GM12878 (cell line): ENCODE results near the gene FBXL5. TPM values are rescaled to one million over a fixed set of nuclear protein-coding genes. Genes with fewer than 3 reads are reported as not detected.

ENCODE experiments used
- ATAC-seq: fragments of 200-7000 bp; cut with Tn5 transposase; 3 replicates; pipeline ENCODE4 v1.9.1; 2020; ENCODE audit warnings: mild to moderate bottlenecking, moderate library complexity
- BruUV-seq: library from RNA; stranded (reverse); fragments of 400-500 nt; replicated peaks from 2 replicates; lab custom pipeline; 2021; lab: Mats Ljungman, UMichigan
- CTCF ChIA-PET: fragments of 300-600 bp; sonication (Branson Sonifier 250); formaldehyde crosslinking; extraction: SDS; loops from one replicate; lab custom pipeline; 2021; ENCODE audit warnings: inconsistent platforms; lab: Yijun Ruan, JAX
- POLR2A ChIA-PET: fragments of 350-600 bp; formaldehyde crosslinking; extraction: SDS; loops from one replicate; lab custom pipeline; 2021; ENCODE audit warnings: inconsistent platforms; lab: Charles Lee
- RAD21 ChIA-PET: fragments of 300-600 bp; sonication (Branson Sonifier 250); formaldehyde crosslinking; loops from one replicate; lab custom pipeline; 2023; ENCODE audit warnings: antibody characterized with exemption; ENCODE audit not compliant: unreplicated experiment; lab: Charles Lee
- SMC1A ChIA-PET: fragments of 300-600 bp; sonication (Branson Sonifier 250); formaldehyde crosslinking; loops from one replicate; lab custom pipeline; 2023; ENCODE audit not compliant: unreplicated experiment, uncharacterized antibody; lab: Charles Lee
- DNase-seq: peaks from one replicate; pipeline ENCODE4 v3.0.0-alpha.2; 2011; ENCODE audit warnings: low read depth, low spot score
- FAIRE-seq: peaks from 3 replicates; lab custom pipeline; 2011; peaks lifted over from hg19 to GRCh38; lab: Jason Lieb, UNC
- H2AFZ ChIP-seq: 2 replicates; pipeline ENCODE4 v1.6.0; 2011; ENCODE audit warnings: low read depth, low read length, control low read depth; ENCODE audit not compliant: control insufficient read depth
- H3K27ac ChIP-seq: 2 replicates; pipeline ENCODE4 v1.5.1; 2011; ENCODE audit warnings: control low read depth; ENCODE audit not compliant: control insufficient read depth, insufficient read depth
- H3K27me3 ChIP-seq, 2 experiments: replicated peaks in 1 of 2; 2 replicates each; pipeline versions ENCODE4 v1.6.0 to v1.6.1; 2011; ENCODE audit warnings: low read length in 1 of 2; ENCODE audit not compliant: control insufficient read depth in 2 of 2, insufficient read depth in 2 of 2
- H3K36me3 ChIP-seq, 2 experiments: 2 replicates each; pipeline ENCODE4 v1.5.1; 2011; ENCODE audit warnings: low read length in 1 of 2; ENCODE audit not compliant: control insufficient read depth in 2 of 2, insufficient read depth in 2 of 2
- H3K4me1 ChIP-seq: 2 replicates; pipeline ENCODE4 v1.6.1; 2011; ENCODE audit warnings: mild to moderate bottlenecking, low read length, moderate library complexity, mixed read lengths; ENCODE audit not compliant: control insufficient read depth, insufficient read depth
- H3K4me2 ChIP-seq: 2 replicates; pipeline ENCODE4 v1.6.0; 2011; ENCODE audit warnings: control low read depth; ENCODE audit not compliant: control insufficient read depth, insufficient read depth
- H3K4me3 ChIP-seq: fragments of 200-600 bp; sonication (generic); 2 replicates; pipeline ENCODE4 v1.5.1; 2016
- H3K79me2 ChIP-seq: 2 replicates; pipeline ENCODE4 v1.6.0; 2011; ENCODE audit warnings: low read length; ENCODE audit not compliant: control insufficient read depth, insufficient read depth
- H3K9ac ChIP-seq: 2 replicates; pipeline ENCODE4 v1.8.0; 2011; ENCODE audit warnings: low read length, control low read depth, mixed read lengths; ENCODE audit not compliant: control insufficient read depth, insufficient read depth
- H3K9me3 ChIP-seq: replicated peaks from 3 replicates; pipeline ENCODE4 v1.5.1; 2011; ENCODE audit warnings: mild to moderate bottlenecking, low read length; ENCODE audit not compliant: control insufficient read depth, insufficient read depth
- H4K20me1 ChIP-seq: 2 replicates; pipeline ENCODE4 v1.6.0; 2011; ENCODE audit not compliant: control insufficient read depth, insufficient read depth
- GATAD2B ChIP-seq: fragments of 450-650 bp; conservative IDR thresholded peaks from 2 replicates; pipeline ENCODE4 v1.6.1; 2017; ENCODE audit warnings: low read depth, mild to moderate bottlenecking, moderate library complexity
- HCFC1 ChIP-seq: fragments of 150-350 bp; IDR thresholded peaks from 2 replicates; pipeline ENCODE4 v1.6.1; 2014; ENCODE audit warnings: low read length
- IRF5 ChIP-seq: fragments of 450-650 bp; IDR thresholded peaks from 2 replicates; pipeline ENCODE4 v1.6.1; 2017; ENCODE audit warnings: borderline replicate concordance
- SREBF1 ChIP-seq: IDR thresholded peaks from 2 replicates; pipeline ENCODE4 v1.6.1; 2012; ENCODE audit warnings: mild to moderate bottlenecking, low read length
- USF2 ChIP-seq: IDR thresholded peaks from 2 replicates; pipeline ENCODE4 v1.6.1; 2011; ENCODE audit warnings: low read depth, low read length, improper control_type of control experiment, borderline replicate concordance
- WGBS: methylation state at CpG from one replicate; pipeline ENCODE4 v1.1.6; 2016; ENCODE audit warnings: low lambda C conversion rate; ENCODE audit not compliant: insufficient replicate concordance, insufficient coverage; ENCODE audit errors: missing lambda C conversion rate; 5-methylcytosine and 5-hydroxymethylcytosine counted together
- in situ Hi-C: fragments of 300-500 bp; cut with MboI; formaldehyde crosslinking; loops from 9 replicates; pipeline ENCODE4 v1.14.3; 2018; ENCODE audit warnings: mixed read lengths
- intact Hi-C: fragments of 100-400 bp; cut with micrococcal nuclease; formaldehyde crosslinking; loops from one replicate; pipeline ENCODE4 v1.14.2; 2022; ENCODE audit not compliant: unreplicated experiment
- polyA plus RNA-seq, 11 experiments: library from polyadenylated mRNA; depleted of rRNA in 4 of 11; unstranded in 6 of 11; stranded (reverse) in 5 of 11; fragments of >200 nt; fragmentation: Nextera tagmentation in 4 of 11; fragmentation: Illumina TruSeq in 1 of 11; extraction: Ambion mirVana in 4 of 11; extraction: Trizol in 1 of 11; gene quantifications; 1 replicate in 1 of 11; 2 replicates in 10 of 11; pipeline versions ENCODE4 v1.2.1 to v1.2.3, GENCODE V29; 2011 to 2016; ENCODE audit warnings: inconsistent platforms in 2 of 11, missing spikeins in 2 of 11, low read depth in 1 of 11
- total RNA-seq, 4 experiments: library from RNA; depleted of rRNA in 3 of 4; stranded (reverse); fragments of >200 nt in 3 of 4; fragmentation: Illumina TruSeq in 1 of 4; extraction: Trizol in 1 of 4; gene quantifications; 2 replicates each; pipeline versions ENCODE4 v1.2.1 to v1.2.3, GENCODE V29; 2013 to 2021
- TF ChIP-seq, protein P1 (sequence below): fragments of 450-650 bp; formaldehyde crosslinking; IDR thresholded peaks from 2 replicates; pipeline ENCODE4 v1.4.0; 2020; ENCODE audit warnings: mild to moderate bottlenecking, moderate library complexity
- TF ChIP-seq, protein P2 (sequence below): fragments of 450-650 bp; IDR thresholded peaks from 2 replicates; pipeline ENCODE4 v1.6.1; 2014; ENCODE audit warnings: mild to moderate bottlenecking
- TF ChIP-seq, protein P3 (sequence below): IDR thresholded peaks from 2 replicates; pipeline ENCODE4 v1.6.1; 2011; ENCODE audit warnings: borderline replicate concordance, low read depth, mild to moderate bottlenecking, moderate library complexity, low read length; ENCODE audit not compliant: insufficient read depth, poor library complexity, severe bottlenecking
- TF ChIP-seq, protein P4 (sequence below): fragments of 450-650 bp; IDR thresholded peaks from 2 replicates; pipeline ENCODE4 v1.6.1; 2017; ENCODE audit warnings: low read depth, mild to moderate bottlenecking, moderate library complexity

The FBXL5 gene
- total and polyA plus RNA-seq, 10 of the 15 experiments (the other 5 are each of a cell fraction or from before 2014, with no cell fraction given) = 10.1 to 46.2 (median 32.7) TPM

DNA sequence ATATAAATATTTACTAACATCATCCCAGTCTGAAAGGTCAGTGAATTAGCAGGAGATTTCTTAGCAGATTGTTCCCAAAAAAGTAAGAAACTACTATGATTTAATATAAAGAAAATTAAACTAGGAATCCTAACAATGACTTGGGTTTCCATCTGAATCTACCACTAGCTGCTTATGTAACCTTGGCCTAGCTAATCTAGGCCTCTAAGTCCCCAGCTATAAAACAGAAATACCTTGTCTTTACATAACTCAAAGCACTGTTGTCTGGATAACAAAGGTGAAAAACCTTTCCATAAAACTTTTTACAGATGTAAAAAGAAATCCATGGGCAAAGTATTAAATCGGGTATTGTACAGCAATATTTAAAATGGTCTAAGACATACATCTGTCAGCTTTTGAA lies 3.0 kb downstream of the FBXL5 start:
- Histone ChIP-seq H4K20me1 (no peaks in the 10 kb centered on the region), H3K9ac (peak overlapping the region; percentile 10; the same call in 1 of the 2 replicates), H3K4me3 (peak overlapping the region; percentile 84), H3K4me2 (peak overlapping the region; percentile 95), H2AFZ (no peak overlapping the region), H3K9me3 (no peaks in the 10 kb centered on the region), H3K27ac (peak overlapping the region; percentile 62), H3K36me3 (no peaks in the 10 kb centered on the region), H3K4me1 (peaks cover 29% of the 10 kb centered on the region), H3K79me2 (peaks cover 76% of the 10 kb centered on the region), H3K27me3 (no peaks in the 10 kb centered on the region)
- SMC1A ChIA-PET = interaction anchor here (0.6 to 4.0 kb wide), 17 partner anchors 15 to 415 kb away, joined by 3 to 34 read pairs (median 5); partner anchors contain the start of gene FAM200B
- RAD21 ChIA-PET = interaction anchor here (0.7 to 2.4 kb wide), 13 partner anchors 20 to 1998 kb away, joined by 3 to 15 read pairs (median 7); partner anchors contain the start of gene FAM200B
- intact Hi-C loops = loop anchor here (5.0 to 10.0 kb wide), 3 partner anchors 123 to 1487 kb away; partner anchors contain the start of genes CD38 and CPEB2
- in situ Hi-C loops = loop anchor here (5.0 to 10.0 kb wide), 2 partner anchors 415 to 647 kb away; partner anchors contain the start of gene CPEB2
- no peak for FAIRE-seq
- no TSS peak for BruUV-seq
- ATAC-seq = no peak
- TF ChIP-seq, protein P1, sequence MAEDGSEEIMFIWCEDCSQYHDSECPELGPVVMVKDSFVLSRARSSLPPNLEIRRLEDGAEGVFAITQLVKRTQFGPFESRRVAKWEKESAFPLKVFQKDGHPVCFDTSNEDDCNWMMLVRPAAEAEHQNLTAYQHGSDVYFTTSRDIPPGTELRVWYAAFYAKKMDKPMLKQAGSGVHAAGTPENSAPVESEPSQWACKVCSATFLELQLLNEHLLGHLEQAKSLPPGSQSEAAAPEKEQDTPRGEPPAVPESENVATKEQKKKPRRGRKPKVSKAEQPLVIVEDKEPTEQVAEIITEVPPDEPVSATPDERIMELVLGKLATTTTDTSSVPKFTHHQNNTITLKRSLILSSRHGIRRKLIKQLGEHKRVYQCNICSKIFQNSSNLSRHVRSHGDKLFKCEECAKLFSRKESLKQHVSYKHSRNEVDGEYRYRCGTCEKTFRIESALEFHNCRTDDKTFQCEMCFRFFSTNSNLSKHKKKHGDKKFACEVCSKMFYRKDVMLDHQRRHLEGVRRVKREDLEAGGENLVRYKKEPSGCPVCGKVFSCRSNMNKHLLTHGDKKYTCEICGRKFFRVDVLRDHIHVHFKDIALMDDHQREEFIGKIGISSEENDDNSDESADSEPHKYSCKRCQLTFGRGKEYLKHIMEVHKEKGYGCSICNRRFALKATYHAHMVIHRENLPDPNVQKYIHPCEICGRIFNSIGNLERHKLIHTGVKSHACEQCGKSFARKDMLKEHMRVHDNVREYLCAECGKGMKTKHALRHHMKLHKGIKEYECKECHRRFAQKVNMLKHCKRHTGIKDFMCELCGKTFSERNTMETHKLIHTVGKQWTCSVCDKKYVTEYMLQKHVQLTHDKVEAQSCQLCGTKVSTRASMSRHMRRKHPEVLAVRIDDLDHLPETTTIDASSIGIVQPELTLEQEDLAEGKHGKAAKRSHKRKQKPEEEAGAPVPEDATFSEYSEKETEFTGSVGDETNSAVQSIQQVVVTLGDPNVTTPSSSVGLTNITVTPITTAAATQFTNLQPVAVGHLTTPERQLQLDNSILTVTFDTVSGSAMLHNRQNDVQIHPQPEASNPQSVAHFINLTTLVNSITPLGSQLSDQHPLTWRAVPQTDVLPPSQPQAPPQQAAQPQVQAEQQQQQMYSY (CRISPR knock-in tag) = no peak
- no peak for TF ChIP-seq SREBF1
- TF ChIP-seq, protein P2, sequence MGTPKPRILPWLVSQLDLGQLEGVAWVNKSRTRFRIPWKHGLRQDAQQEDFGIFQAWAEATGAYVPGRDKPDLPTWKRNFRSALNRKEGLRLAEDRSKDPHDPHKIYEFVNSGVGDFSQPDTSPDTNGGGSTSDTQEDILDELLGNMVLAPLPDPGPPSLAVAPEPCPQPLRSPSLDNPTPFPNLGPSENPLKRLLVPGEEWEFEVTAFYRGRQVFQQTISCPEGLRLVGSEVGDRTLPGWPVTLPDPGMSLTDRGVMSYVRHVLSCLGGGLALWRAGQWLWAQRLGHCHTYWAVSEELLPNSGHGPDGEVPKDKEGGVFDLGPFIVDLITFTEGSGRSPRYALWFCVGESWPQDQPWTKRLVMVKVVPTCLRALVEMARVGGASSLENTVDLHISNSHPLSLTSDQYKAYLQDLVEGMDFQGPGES = no peak
- no peak for TF ChIP-seq USF2
- no peak for TF ChIP-seq GATAD2B
- TF ChIP-seq, protein P3, sequence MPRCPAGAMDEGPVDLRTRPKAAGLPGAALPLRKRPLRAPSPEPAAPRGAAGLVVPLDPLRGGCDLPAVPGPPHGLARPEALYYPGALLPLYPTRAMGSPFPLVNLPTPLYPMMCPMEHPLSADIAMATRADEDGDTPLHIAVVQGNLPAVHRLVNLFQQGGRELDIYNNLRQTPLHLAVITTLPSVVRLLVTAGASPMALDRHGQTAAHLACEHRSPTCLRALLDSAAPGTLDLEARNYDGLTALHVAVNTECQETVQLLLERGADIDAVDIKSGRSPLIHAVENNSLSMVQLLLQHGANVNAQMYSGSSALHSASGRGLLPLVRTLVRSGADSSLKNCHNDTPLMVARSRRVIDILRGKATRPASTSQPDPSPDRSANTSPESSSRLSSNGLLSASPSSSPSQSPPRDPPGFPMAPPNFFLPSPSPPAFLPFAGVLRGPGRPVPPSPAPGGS = no peak
- TF ChIP-seq, protein P4, sequence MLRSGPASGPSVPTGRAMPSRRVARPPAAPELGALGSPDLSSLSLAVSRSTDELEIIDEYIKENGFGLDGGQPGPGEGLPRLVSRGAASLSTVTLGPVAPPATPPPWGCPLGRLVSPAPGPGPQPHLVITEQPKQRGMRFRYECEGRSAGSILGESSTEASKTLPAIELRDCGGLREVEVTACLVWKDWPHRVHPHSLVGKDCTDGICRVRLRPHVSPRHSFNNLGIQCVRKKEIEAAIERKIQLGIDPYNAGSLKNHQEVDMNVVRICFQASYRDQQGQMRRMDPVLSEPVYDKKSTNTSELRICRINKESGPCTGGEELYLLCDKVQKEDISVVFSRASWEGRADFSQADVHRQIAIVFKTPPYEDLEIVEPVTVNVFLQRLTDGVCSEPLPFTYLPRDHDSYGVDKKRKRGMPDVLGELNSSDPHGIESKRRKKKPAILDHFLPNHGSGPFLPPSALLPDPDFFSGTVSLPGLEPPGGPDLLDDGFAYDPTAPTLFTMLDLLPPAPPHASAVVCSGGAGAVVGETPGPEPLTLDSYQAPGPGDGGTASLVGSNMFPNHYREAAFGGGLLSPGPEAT = no peak
- TF ChIP-seq IRF5 = no peak
- no peak for TF ChIP-seq HCFC1
- POLR2A ChIA-PET = interaction anchor here (1.1 to 2.7 kb wide), 3 partner anchors 21 to 398 kb away, joined by 3 to 11 read pairs (median 3); partner anchors contain the start of gene FAM200B
- CTCF ChIA-PET = interaction anchor here (0.7 to 4.7 kb wide), 17 partner anchors 11 to 1994 kb away, joined by 3 to 37 read pairs (median 5); partner anchors contain the start of gene FAM200B
- no peak for DNase-seq
- 45% methylated on average over 1 of the region's 1 CpG for WGBS
